IPS-18c (cell line): Measurements from ENCODE around the gene KASH5.

Experiments
- H3K4me3 ChIP-seq: 2 replicates; pipeline ENCODE4 v1.7.0; 2013; ENCODE audit warnings: low read depth, mild to moderate bottlenecking, low read length, moderate library complexity; ENCODE audit not compliant: insufficient read depth
- H3K9me3 ChIP-seq: one replicate; pipeline ENCODE4 v1.6.1; 2013; ENCODE audit warnings: mild to moderate bottlenecking, low read length, moderate library complexity; ENCODE audit not compliant: control insufficient read depth, insufficient read depth

Gene KASH5

GRCh38 chr19:49409441-49410029, 21.5 kb downstream of the KASH5 start:
- no peaks in the 10 kb centered on the region for H3K9me3 ChIP-seq
- no peak overlapping the region for H3K4me3 ChIP-seq

- H3K4me3 ChIP-seq, result no peak overlapping the region
- H3K9me3 ChIP-seq, result no peaks in the 10 kb centered on the region
Measured at GRCh38 chr19:49411681-49412326, 23.8 kb downstream of the KASH5 start.

- Histone ChIP-seq H3K9me3 (no peaks in the 10 kb centered on the region), H3K4me3 (no peak overlapping the region)
Measured at GRCh38 chr19:49413348-49413747, 25.3 kb downstream of the KASH5 start.

GRCh38 chr19:49414256-49414655, 26.2 kb downstream of the KASH5 start:
- Histone ChIP-seq H3K4me3 (no peak overlapping the region), H3K9me3 (no peaks in the 10 kb centered on the region)

- Histone ChIP-seq H3K9me3 (no peaks in the 10 kb centered on the region), H3K4me3 (no peak overlapping the region)
Measured at GRCh38 chr19:49415102-49415809, 27.2 kb downstream of the KASH5 start.

- no peaks in the 10 kb centered on the region for H3K9me3 ChIP-seq
- H3K4me3 ChIP-seq, result no peak overlapping the region
Measured at GRCh38 chr19:49415810-49416200, 27.8 kb downstream of the KASH5 start.

GRCh38 chr19:49417088-49417487, 29.0 kb downstream of the KASH5 start:
- no peak overlapping the region for H3K4me3 ChIP-seq
- H3K9me3 ChIP-seq, result no peaks in the 10 kb centered on the region

GRCh38 chr19:49418511-49418910, 30.5 kb downstream of the KASH5 start:
- no peaks in the 10 kb centered on the region for H3K9me3 ChIP-seq
- H3K4me3 ChIP-seq, result no peak overlapping the region

- H3K4me3 ChIP-seq, result no peak overlapping the region
- H3K9me3 ChIP-seq, result no peaks in the 10 kb centered on the region
Measured at GRCh38 chr19:49419173-49419572, 31.1 kb downstream of the KASH5 start.

- no peak overlapping the region for H3K4me3 ChIP-seq
- H3K9me3 ChIP-seq, result peaks cover 2% of the 10 kb centered on the region
Measured at GRCh38 chr19:49420227-49420626, 32.2 kb downstream of the KASH5 start.

GRCh38 chr19:49421039-49421877, 33.2 kb downstream of the KASH5 start:
- H3K9me3 ChIP-seq, result peaks cover 2% of the 10 kb centered on the region
- no peak overlapping the region for H3K4me3 ChIP-seq

- Histone ChIP-seq H3K9me3 (peaks cover 2% of the 10 kb centered on the region), H3K4me3 (no peak overlapping the region)
Measured at GRCh38 chr19:49421878-49422202, 33.8 kb downstream of the KASH5 start.

GRCh38 chr19:49422407-49423070, 34.5 kb downstream of the KASH5 start:
- peak overlapping the region; percentile 51 for H3K4me3 ChIP-seq
- H3K9me3 ChIP-seq, result peaks cover 2% of the 10 kb centered on the region

GRCh38 chr19:49423071-49423984, 35.3 kb downstream of the KASH5 start, which contains the start of gene PTH2:
Gene PTH2 (minus strand): TSS chr19:49423441. CDS start chr19:49423339, 102 bp downstream.
- Histone ChIP-seq H3K4me3 (peak within 1 kb of the TSS; percentile 51), H3K9me3 (peaks cover 2% of the 10 kb centered on the region)

GRCh38 chr19:49423985-49424303, 35.9 kb downstream of the KASH5 start:
- Histone ChIP-seq H3K9me3 (peaks cover 2% of the 10 kb centered on the region), H3K4me3 (no peak overlapping the region)

GRCh38 chr19:49425178-49425577, 37.1 kb downstream of the KASH5 start, which contains the start of gene GFY:
Gene GFY (plus strand): TSS chr19:49425388. CDS start chr19:49426431, 1,043 bp downstream.
- H3K4me3 ChIP-seq, result peak within 1 kb of the TSS; percentile 32; the same call in 1 of the 2 replicates
- H3K9me3 ChIP-seq, result peaks cover 2% of the 10 kb centered on the region
